DND-41 (cell line): Measurements from ENCODE around the gene ATP6V1B1.

Experiments used
- EZH2 ChIP-seq: IDR thresholded peaks from 3 replicates; pipeline ENCODE4 v1.6.1; 2012; ENCODE audit warnings: borderline replicate concordance, low read depth, mild to moderate bottlenecking, moderate library complexity, low read length, inconsistent platforms; ENCODE audit not compliant: severe bottlenecking
- TF ChIP-seq, protein P1 (sequence below): IDR thresholded peaks from 2 replicates; pipeline ENCODE4 v1.5.1; 2012; ENCODE audit warnings: borderline replicate concordance, low read length, moderate library complexity, mild to moderate bottlenecking; ENCODE audit not compliant: poor library complexity, severe bottlenecking; ENCODE audit errors: extremely low read depth

- TF ChIP-seq, protein P1, sequence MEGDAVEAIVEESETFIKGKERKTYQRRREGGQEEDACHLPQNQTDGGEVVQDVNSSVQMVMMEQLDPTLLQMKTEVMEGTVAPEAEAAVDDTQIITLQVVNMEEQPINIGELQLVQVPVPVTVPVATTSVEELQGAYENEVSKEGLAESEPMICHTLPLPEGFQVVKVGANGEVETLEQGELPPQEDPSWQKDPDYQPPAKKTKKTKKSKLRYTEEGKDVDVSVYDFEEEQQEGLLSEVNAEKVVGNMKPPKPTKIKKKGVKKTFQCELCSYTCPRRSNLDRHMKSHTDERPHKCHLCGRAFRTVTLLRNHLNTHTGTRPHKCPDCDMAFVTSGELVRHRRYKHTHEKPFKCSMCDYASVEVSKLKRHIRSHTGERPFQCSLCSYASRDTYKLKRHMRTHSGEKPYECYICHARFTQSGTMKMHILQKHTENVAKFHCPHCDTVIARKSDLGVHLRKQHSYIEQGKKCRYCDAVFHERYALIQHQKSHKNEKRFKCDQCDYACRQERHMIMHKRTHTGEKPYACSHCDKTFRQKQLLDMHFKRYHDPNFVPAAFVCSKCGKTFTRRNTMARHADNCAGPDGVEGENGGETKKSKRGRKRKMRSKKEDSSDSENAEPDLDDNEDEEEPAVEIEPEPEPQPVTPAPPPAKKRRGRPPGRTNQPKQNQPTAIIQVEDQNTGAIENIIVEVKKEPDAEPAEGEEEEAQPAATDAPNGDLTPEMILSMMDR, result no peak
- TF ChIP-seq EZH2, result no peak
Measured at GRCh38 chr2:71006323-71006722, 70.6 kb downstream of the ATP6V1B1 start.
